Ovary (tissue), 3 donors: Measurements from ENCODE around the gene RAB4A.

Experiments
- POLR2A ChIP-seq: fragments of 450-650 bp; IDR thresholded peaks from one replicate; pipeline ENCODE4 v1.6.1; 2017; ENCODE audit warnings: antibody characterized with exemption, mild to moderate bottlenecking, moderate library complexity
- TF ChIP-seq, protein P1 (sequence below), 3 donors: fragments of 450-650 bp in 2 of 3; fragments of 200-600 bp in 1 of 3; IDR thresholded peaks; one replicate each; pipeline versions ENCODE4 v1.5.1 to v1.8.0; 2016 to 2022; ENCODE audit warnings: antibody characterized with exemption in 3 of 3, mild to moderate bottlenecking in 1 of 3
- donor health status: DM: no; HTN: no; CAD: no.

DNA sequence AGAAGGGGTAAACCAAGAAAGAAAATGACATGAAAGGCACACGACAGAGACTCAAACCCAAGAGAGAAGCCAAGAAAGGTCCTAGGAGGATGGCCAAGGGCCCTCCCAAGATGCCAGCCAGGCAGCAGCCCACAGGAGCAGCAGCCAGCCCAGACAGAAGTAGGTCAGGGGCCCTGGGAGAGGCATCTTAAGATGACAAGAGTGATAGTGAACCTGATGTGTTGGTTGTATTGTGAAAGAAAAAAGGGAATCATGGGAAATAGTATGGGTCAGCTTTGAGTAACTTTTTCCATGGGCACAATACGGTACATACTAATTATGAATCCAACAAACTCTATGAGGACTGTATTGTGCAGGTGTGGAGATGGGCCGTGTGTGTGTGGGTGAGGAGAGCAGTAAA is 68.6 kb downstream of the RAB4A start:
- no peak for TF ChIP-seq POLR2A
- TF ChIP-seq, protein P1, sequence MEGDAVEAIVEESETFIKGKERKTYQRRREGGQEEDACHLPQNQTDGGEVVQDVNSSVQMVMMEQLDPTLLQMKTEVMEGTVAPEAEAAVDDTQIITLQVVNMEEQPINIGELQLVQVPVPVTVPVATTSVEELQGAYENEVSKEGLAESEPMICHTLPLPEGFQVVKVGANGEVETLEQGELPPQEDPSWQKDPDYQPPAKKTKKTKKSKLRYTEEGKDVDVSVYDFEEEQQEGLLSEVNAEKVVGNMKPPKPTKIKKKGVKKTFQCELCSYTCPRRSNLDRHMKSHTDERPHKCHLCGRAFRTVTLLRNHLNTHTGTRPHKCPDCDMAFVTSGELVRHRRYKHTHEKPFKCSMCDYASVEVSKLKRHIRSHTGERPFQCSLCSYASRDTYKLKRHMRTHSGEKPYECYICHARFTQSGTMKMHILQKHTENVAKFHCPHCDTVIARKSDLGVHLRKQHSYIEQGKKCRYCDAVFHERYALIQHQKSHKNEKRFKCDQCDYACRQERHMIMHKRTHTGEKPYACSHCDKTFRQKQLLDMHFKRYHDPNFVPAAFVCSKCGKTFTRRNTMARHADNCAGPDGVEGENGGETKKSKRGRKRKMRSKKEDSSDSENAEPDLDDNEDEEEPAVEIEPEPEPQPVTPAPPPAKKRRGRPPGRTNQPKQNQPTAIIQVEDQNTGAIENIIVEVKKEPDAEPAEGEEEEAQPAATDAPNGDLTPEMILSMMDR (IDR thresholded peaks at IDR 0.05): no peak
